Endodermal cell (in vitro differentiated cells): ENCODE measurements around the gene MYH14. TPM values are rescaled to one million over a fixed set of nuclear protein-coding genes. Genes with fewer than 3 reads are reported as not detected.

Experiments used
- DNase-seq: peaks from one replicate; pipeline ENCODE4 v3.0.0-alpha.2; 2017
- H3K27ac ChIP-seq: 2 replicates; pipeline ENCODE4 v1.5.1; 2013; ENCODE audit warnings: mild to moderate bottlenecking, low read depth, low read length, moderate library complexity
- H3K27me3 ChIP-seq: 2 replicates; pipeline ENCODE4 v1.6.1; 2013; ENCODE audit warnings: mild to moderate bottlenecking, low read length, moderate library complexity; ENCODE audit not compliant: insufficient read depth, control insufficient read depth, poor library complexity, severe bottlenecking
- H3K36me3 ChIP-seq: 2 replicates; pipeline ENCODE4 v1.7.0; 2013; ENCODE audit warnings: mild to moderate bottlenecking, low read length, moderate library complexity; ENCODE audit not compliant: control insufficient read depth, insufficient read depth
- H3K4me1 ChIP-seq: one replicate; pipeline ENCODE4 v1.7.0; 2013; ENCODE audit warnings: low read length; ENCODE audit not compliant: control insufficient read depth, insufficient read depth
- H3K4me3 ChIP-seq: 2 replicates; pipeline ENCODE4 v1.5.1; 2013; ENCODE audit warnings: mild to moderate bottlenecking, low read length, moderate library complexity
- H3K9ac ChIP-seq: 2 replicates; pipeline ENCODE4 v1.6.1; 2013; ENCODE audit warnings: mild to moderate bottlenecking, low read length, moderate library complexity; ENCODE audit not compliant: poor library complexity, severe bottlenecking; ENCODE audit errors: extremely low read depth
- H3K9me3 ChIP-seq: 2 replicates; pipeline ENCODE4 v1.6.1; 2013; ENCODE audit warnings: mild to moderate bottlenecking, low read length, moderate library complexity; ENCODE audit not compliant: control insufficient read depth
- H3K27ac Mint-ChIP-seq: 2 replicates; pipeline ENCODE4 v1.8.0; 2020; ENCODE audit warnings: mixed read lengths
- H3K27me3 Mint-ChIP-seq: 2 replicates; pipeline ENCODE4 v1.8.0; 2021; ENCODE audit warnings: mild to moderate bottlenecking, mixed read lengths; ENCODE audit not compliant: insufficient read depth
- H3K36me3 Mint-ChIP-seq: 2 replicates; pipeline ENCODE4 v1.8.0; 2020; ENCODE audit warnings: low read depth, mixed read lengths
- H3K4me1 Mint-ChIP-seq: 2 replicates; pipeline ENCODE4 v1.8.0; 2020; ENCODE audit warnings: mixed read lengths
- H3K4me3 Mint-ChIP-seq: 2 replicates; pipeline ENCODE4 v1.8.0; 2020; ENCODE audit warnings: mild to moderate bottlenecking, moderate library complexity, mixed read lengths
- H3K9me3 Mint-ChIP-seq: 2 replicates; pipeline ENCODE4 v1.8.0; 2020; ENCODE audit warnings: mild to moderate bottlenecking, mixed read lengths
- CTCF ChIP-seq: fragments of 200-600 bp; sonication (generic); conservative IDR thresholded peaks from 2 replicates; pipeline ENCODE4 v1.5.0; 2021; ENCODE audit warnings: antibody characterized with exemption, mild to moderate bottlenecking
- WGBS, 2 experiments: methylation state at CpG; one replicate each; pipeline versions ENCODE4 v1.1.5 to v1.1.7; 2013; ENCODE audit warnings: missing lambda C conversion rate in 2 of 2, mixed read lengths in 1 of 2; ENCODE audit not compliant: insufficient coverage in 1 of 2, insufficient read length in 1 of 2; 5-methylcytosine and 5-hydroxymethylcytosine counted together
- total RNA-seq, 2 donors: library from RNA; stranded (reverse); fragmentation: NEBNext Ultra II Directional in 1 of 2; extraction: Animal tissue kit (Norgen Biotek cat#: 25700) in 1 of 2; gene quantifications; 2 replicates in 1 of 2; 3 replicates in 1 of 2; pipeline ENCODE4 v1.2.1, GENCODE V29; 2021

The MYH14 gene
- total RNA-seq, 2 donors from 2014 or later: 12.8 to 16.7 TPM

DNA sequence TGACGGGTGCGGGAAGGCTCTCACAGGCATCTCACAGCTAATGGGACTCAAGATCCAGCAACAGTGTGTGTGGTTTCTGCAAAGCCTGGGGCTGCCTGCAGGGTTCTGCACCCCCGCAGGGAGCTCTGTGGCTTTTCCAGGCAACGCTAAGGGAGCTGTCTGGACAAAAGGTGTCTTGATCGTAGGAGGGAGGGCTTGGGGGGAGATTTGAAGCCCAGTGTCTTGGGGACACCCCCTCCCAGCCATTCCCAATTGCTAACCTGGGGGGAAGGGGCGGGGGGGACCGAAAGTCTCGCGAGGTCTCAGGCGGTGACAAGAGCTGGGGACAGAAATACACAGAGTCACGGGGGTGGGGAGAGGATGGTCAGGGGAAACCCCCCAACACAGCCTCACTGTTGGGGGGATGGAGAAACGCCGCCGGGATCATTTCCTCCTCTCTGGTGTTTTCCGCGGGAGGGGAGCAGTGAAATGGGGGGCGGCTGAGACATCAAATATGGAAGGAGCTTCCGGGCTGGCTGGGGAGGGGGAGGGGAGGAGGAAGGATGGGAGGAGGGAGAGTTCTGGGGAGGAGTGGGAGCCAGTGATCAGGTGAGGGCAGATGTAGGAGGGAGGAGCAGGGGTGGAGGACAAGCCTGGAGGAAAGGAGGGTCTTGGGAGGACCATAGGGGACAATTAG is 112.5 kb downstream of the MYH14 start:
- peak overlapping the region; percentile 56 for H3K4me3 ChIP-seq
- Mint-ChIP-seq H3K36me3 (peaks cover 6% of the 10 kb centered on the region), H3K27ac (peak overlapping the region; percentile 89), H3K9me3 (no peaks in the 10 kb centered on the region), H3K4me3 (peak overlapping the region; percentile 71), H3K4me1 (peaks cover 18% of the 10 kb centered on the region), H3K27me3 (peaks cover 20% of the 10 kb centered on the region)
- peak; percentile 92 for DNase-seq
- TF ChIP-seq CTCF: peak; percentile 53
- H3K9ac ChIP-seq: no peak overlapping the region
- WGBS, 2 experiments: 28 to 33% methylated on average over 2 to 11 of the region's 18 CpGs
- H3K4me1 ChIP-seq: no peaks in the 10 kb centered on the region
- no peaks in the 10 kb centered on the region for H3K9me3 ChIP-seq
- H3K27ac ChIP-seq: no peak overlapping the region
- H3K36me3 ChIP-seq: no peaks in the 10 kb centered on the region
- peaks cover 10% of the 10 kb centered on the region for H3K27me3 ChIP-seq

GRCh38 chr19:50317115-50317514 is 113.7 kb downstream of the MYH14 start:
- Mint-ChIP-seq H3K4me3 (no peak overlapping the region), H3K27me3 (peaks cover 20% of the 10 kb centered on the region)

DNA sequence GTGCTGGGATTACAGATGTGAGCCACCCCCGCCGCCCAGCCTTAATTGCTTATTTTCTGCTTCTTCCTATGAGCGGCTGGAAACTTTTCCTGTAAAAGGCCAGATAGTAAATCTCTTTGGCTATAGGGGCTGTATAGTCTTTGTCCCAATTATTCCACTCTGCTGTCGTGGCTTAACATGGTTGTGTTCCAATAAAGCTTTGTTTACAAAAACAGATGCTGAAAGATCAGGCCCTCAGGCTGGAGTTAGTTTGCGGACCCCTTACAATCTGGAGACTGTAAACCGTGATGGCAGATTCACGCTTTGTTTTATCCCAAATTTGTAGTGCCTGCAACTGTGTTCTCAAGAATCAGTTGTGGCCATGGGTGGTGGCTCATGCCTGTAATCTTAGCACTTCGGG is 115.0 kb downstream of the MYH14 start:
- no peaks in the 10 kb centered on the region for H3K4me1 ChIP-seq
- Mint-ChIP-seq H3K9me3 (no peaks in the 10 kb centered on the region), H3K27ac (no peak overlapping the region), H3K27me3 (peaks cover 16% of the 10 kb centered on the region), H3K4me1 (peaks cover 11% of the 10 kb centered on the region), H3K36me3 (peaks cover 10% of the 10 kb centered on the region), H3K4me3 (no peak overlapping the region)
- no peak for DNase-seq
- H3K27ac ChIP-seq: no peak overlapping the region
- peaks cover 4% of the 10 kb centered on the region for H3K27me3 ChIP-seq
- no peaks in the 10 kb centered on the region for H3K9me3 ChIP-seq
- H3K4me3 ChIP-seq: no peak overlapping the region
- no peak overlapping the region for H3K9ac ChIP-seq
- WGBS, 2 experiments: 84 to 86% methylated on average over 6 to 8 of the region's 8 CpGs
- TF ChIP-seq CTCF: no peak
- no peaks in the 10 kb centered on the region for H3K36me3 ChIP-seq

More at GRCh38 chr19:50317115-50317514, 113.7 kb downstream of the MYH14 start:
- Histone ChIP-seq H3K4me1 (no peaks in the 10 kb centered on the region), H3K9ac (no peak overlapping the region), H3K27ac (no peak overlapping the region), H3K4me3 (no peak overlapping the region), H3K36me3 (no peaks in the 10 kb centered on the region), H3K27me3 (peaks cover 10% of the 10 kb centered on the region), H3K9me3 (no peaks in the 10 kb centered on the region)
- 68 to 100% methylated on average over 2 to 4 of the region's 4 CpGs for WGBS, 2 experiments
- peaks cover 18% of the 10 kb centered on the region for H3K4me1 Mint-ChIP-seq
- TF ChIP-seq CTCF: no peak
- no peak overlapping the region for H3K27ac Mint-ChIP-seq
- no peak for DNase-seq
- peaks cover 6% of the 10 kb centered on the region for H3K36me3 Mint-ChIP-seq
- no peaks in the 10 kb centered on the region for H3K9me3 Mint-ChIP-seq
